Stomach (tissue), 9 donors: ENCODE data around the gene MRC1. TPM values are rescaled to one million over a fixed set of nuclear protein-coding genes. Genes with fewer than 3 reads are reported as not detected.
A peak's percentile ranks its signal among the peaks of the same experiment; 100 is the strongest.

Experiments used
- DNase-seq, 2 donors: peaks; one replicate each; pipeline versions ENCODE4 v3.0.0 to v3.0.0-alpha.2; 2013 to 2019
- H3K27ac ChIP-seq, 5 donors: fragments of 200-600 bp in 4 of 5; sonication (generic) in 4 of 5; one replicate each; pipeline ENCODE4 v1.5.1; 2013 to 2019; ENCODE audit warnings: mild to moderate bottlenecking in 1 of 5, moderate library complexity in 1 of 5
- H3K27me3 ChIP-seq, 3 donors: fragments of 200-600 bp; sonication (generic); one replicate each; pipeline ENCODE4 v1.5.1; 2017 to 2019; ENCODE audit warnings: mixed run types in 1 of 3
- H3K36me3 ChIP-seq, 4 donors: fragments of 200-600 bp; sonication (generic); 1 replicate in 3 of 4; 2 replicates in 1 of 4; pipeline ENCODE4 v1.5.1; 2016 to 2019
- H3K4me1 ChIP-seq, 4 donors: fragments of 200-600 bp; sonication (generic); one replicate each; pipeline ENCODE4 v1.5.1; 2016 to 2019
- H3K4me3 ChIP-seq, 4 donors: fragments of 200-600 bp; sonication (generic) in 3 of 4; one replicate each; pipeline ENCODE4 v1.5.1; 2016 to 2019; ENCODE audit warnings: mild to moderate bottlenecking in 1 of 4
- H3K9me3 ChIP-seq, 4 donors: fragments of 200-600 bp; sonication (generic); one replicate each; pipeline ENCODE4 v1.5.1; 2016 to 2019
- EP300 ChIP-seq: sonication (generic); formaldehyde crosslinking; IDR thresholded peaks from one replicate; pipeline ENCODE4 v1.6.1; 2017; ENCODE audit warnings: antibody characterized with exemption
- POLR2A ChIP-seq, 4 donors: fragments of 450-650 bp; IDR thresholded peaks; one replicate each; pipeline ENCODE4 v1.6.1; 2016; ENCODE audit warnings: antibody characterized with exemption in 4 of 4, control low read depth in 2 of 4, mild to moderate bottlenecking in 1 of 4, moderate library complexity in 1 of 4
- POLR2AphosphoS5 ChIP-seq, 3 donors: sonication (generic); formaldehyde crosslinking; IDR thresholded peaks; one replicate each; pipeline ENCODE4 v1.6.1; 2016; ENCODE audit warnings: antibody characterized with exemption in 3 of 3
- WGBS, 5 donors: extraction: QIAGEN DNeasy Blood & Tissue Kit in 3 of 5; methylation state at CpG; one replicate each; pipeline versions ENCODE4 v1.1.5 to v1.1.7; 2013 to 2018; 5-methylcytosine and 5-hydroxymethylcytosine counted together
- intact Hi-C: fragments of 100-400 bp; cut with DNase I; formaldehyde crosslinking; loops from one replicate; pipeline ENCODE4 v1.15.1; 2023; ENCODE audit warnings: low total_unique reads
- polyA plus RNA-seq, 3 donors: library from polyadenylated mRNA; stranded (reverse); fragments of 200-250 nt; gene quantifications; one replicate each; pipeline ENCODE4 v1.2.3, GENCODE V29; 2013
- total RNA-seq, 5 donors: library from RNA; depleted of rRNA; stranded (reverse); fragments of >200 nt; gene quantifications; one replicate each; pipeline versions ENCODE4 v1.1.0 to v1.2.3, GENCODE V29; 2014 to 2016
- TF ChIP-seq, protein P1 (sequence below), 7 experiments: fragments of 450-650 bp in 4 of 7; fragments of 200-600 bp in 3 of 7; sonication (generic) in 3 of 7; IDR thresholded peaks; one replicate each; pipeline ENCODE4 v1.5.1; 2016 to 2019; ENCODE audit warnings: antibody characterized with exemption in 7 of 7, control low read depth in 2 of 7, mild to moderate bottlenecking in 1 of 7
- donor health status: healthy with polysubstance abuse.
- donor health status: Bipolar disorder and iron deficiency.
- donor health status: healthy.

MRC1 gene
- total and polyA plus RNA-seq, 8 donors, result 1.9 to 50.3 (median 7.5) TPM

DNA sequence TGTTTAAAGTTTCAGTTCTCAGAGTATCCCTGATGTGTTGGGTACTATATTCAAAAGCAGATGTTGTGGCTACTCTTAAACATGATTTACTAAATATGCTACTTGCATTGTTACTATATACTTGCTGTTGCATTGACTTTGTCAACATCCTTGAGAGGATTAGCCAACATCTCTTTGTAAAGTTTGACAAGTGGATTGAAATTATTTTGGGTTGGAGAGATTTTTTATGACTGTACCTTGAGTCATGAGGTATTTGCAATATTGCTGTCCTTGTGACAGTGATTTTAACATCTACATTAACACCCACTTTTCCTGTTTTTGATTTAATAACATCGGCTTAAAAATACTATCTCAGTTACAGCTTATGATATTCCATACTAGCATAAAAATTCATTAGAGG, 31.9 kb downstream of the MRC1 start:
- WGBS, 5 donors, result 85 to 96% (median 95%) methylated on average over 1 of the region's 1 CpG
- DNase-seq, result no peak

DNA sequence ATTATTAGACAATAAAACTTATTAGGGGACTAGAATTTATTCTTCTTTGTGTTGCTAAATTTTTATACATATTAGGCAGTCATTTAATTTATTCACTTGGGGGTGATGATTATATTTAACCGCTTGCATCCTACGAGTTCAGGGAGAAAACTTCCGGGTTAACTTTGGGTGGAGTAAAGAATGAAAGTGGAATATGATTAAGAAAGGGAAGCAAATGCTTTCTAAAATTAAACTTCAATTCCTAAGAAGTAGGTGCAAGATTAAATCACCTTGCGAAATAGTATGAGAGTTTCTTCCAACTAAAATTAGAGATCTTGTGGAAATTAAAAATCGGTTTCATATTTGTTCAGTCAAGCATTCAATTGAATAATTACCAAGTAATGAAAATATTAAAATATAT, 33.5 kb downstream of the MRC1 start:
- intact Hi-C loops, result no loop called here
- peaks cover 0 to 4% (median under 1%) of the 10 kb centered on the region in 4 donors for H3K4me1 ChIP-seq
- no peaks in the 10 kb centered on the region for H3K9me3 ChIP-seq
- no peak for DNase-seq
- WGBS, 5 donors, result 66 to 82% (median 79%) methylated on average over 5 of the region's 5 CpGs
- no peak overlapping the region for H3K4me3 ChIP-seq
- no peaks in the 10 kb centered on the region for H3K36me3 ChIP-seq
- TF ChIP-seq EP300 (no peak), POLR2A (IDR thresholded peaks at IDR 0.05) (no peak), POLR2AphosphoS5 (IDR thresholded peaks at IDR 0.05) (no peak)
- TF ChIP-seq, protein P1, sequence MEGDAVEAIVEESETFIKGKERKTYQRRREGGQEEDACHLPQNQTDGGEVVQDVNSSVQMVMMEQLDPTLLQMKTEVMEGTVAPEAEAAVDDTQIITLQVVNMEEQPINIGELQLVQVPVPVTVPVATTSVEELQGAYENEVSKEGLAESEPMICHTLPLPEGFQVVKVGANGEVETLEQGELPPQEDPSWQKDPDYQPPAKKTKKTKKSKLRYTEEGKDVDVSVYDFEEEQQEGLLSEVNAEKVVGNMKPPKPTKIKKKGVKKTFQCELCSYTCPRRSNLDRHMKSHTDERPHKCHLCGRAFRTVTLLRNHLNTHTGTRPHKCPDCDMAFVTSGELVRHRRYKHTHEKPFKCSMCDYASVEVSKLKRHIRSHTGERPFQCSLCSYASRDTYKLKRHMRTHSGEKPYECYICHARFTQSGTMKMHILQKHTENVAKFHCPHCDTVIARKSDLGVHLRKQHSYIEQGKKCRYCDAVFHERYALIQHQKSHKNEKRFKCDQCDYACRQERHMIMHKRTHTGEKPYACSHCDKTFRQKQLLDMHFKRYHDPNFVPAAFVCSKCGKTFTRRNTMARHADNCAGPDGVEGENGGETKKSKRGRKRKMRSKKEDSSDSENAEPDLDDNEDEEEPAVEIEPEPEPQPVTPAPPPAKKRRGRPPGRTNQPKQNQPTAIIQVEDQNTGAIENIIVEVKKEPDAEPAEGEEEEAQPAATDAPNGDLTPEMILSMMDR (IDR thresholded peaks at IDR 0.05), result no peak
- H3K27ac ChIP-seq, result no peak overlapping the region
- no peaks in the 10 kb centered on the region for H3K27me3 ChIP-seq

More for the DNA sequence above, 31.9 kb downstream of the MRC1 start:
- Histone ChIP-seq H3K4me3 (no peak overlapping the region), H3K4me1 (peaks cover 5 to 20% (median 11%) of the 10 kb centered on the region in 4 donors), H3K27me3 (no peaks in the 10 kb centered on the region), H3K27ac (no peak overlapping the region), H3K9me3 (no peaks in the 10 kb centered on the region), H3K36me3 (no peaks in the 10 kb centered on the region)
- intact Hi-C loops, result no loop called here
- TF ChIP-seq POLR2AphosphoS5 (IDR thresholded peaks at IDR 0.05), result no peak

DNA sequence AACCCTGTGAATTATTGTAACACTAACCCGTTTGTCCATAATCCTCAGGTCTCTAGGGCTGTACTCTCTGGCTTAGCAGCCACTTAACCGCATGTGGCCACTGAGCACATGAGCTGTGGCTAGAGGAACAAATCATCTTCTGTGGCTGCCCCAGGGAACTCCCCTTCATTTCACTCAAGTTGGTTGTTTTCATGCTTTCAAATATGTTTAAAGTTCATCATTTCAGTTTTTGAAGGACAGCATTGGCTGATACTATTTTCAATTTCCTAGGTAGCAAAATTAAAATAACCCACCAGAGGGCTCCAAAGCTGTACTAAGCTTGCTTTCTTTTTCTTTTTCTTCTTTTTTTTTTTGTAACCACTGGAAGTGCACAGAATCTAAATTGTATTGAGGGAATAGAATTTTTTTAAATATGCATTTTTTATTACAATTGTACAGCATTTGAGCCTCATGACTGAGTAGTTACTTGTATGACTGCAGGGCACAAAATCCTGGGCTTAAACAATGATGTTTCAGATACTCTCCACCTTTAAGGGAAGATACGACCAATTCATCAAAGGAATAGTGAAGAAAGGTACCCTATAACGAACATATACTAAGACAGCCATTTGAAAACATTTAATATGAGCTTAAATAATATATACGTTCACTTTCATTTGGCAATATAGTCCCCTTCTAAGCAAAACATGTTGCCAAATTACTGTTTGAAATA, 38.6 kb downstream of the MRC1 start:
- TF ChIP-seq, protein P1 (IDR thresholded peaks at IDR 0.05), result peak in 3 of 7 experiments; percentile 24 to 27 (median 26)
- no peak for TF ChIP-seq POLR2A (IDR thresholded peaks at IDR 0.05)
- DNase-seq, result peak in 1 of 2 donors; percentile 50
- intact Hi-C loops, result no loop called here
- Histone ChIP-seq H3K9me3 (no peaks in the 10 kb centered on the region), H3K36me3 (no peaks in the 10 kb centered on the region), H3K27ac (no peak overlapping the region), H3K27me3 (no peaks in the 10 kb centered on the region), H3K4me3 (no peak overlapping the region), H3K4me1 (no peaks in the 10 kb centered on the region)
- 56 to 65% (median 58%) methylated on average over 5 of the region's 5 CpGs for WGBS, 5 donors

DNA sequence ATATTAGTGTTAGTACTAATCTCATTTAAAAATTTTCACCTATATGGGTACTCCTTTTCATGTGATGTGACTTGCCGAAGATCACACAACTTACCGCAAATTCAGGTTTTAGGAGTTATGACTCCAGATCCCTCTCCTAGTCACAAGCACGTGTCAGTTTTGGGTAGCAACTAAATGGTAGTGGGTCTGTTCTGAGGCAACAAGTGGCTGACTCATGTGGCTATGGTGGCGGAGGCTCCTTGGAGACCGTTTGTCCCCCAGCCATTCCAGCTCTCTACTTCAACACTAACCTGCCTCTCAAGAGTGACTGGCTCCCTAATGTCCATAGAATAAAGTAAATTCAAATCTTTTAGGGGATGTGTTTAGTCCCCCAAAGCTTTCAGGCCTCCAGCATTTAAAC, 39.5 kb downstream of the MRC1 start:
- no peaks in the 10 kb centered on the region for H3K27me3 ChIP-seq
- H3K36me3 ChIP-seq, result no peaks in the 10 kb centered on the region
- no peaks in the 10 kb centered on the region for H3K4me1 ChIP-seq
- intact Hi-C loops, result no loop called here
- H3K4me3 ChIP-seq, result no peak overlapping the region
- H3K27ac ChIP-seq, result no peak overlapping the region
- 81 to 87% (median 86%) methylated on average over 5 of the region's 5 CpGs for WGBS, 5 donors
- H3K9me3 ChIP-seq, result no peaks in the 10 kb centered on the region
- TF ChIP-seq, protein P1 (IDR thresholded peaks at IDR 0.05), result no peak
- TF ChIP-seq POLR2AphosphoS5 (IDR thresholded peaks at IDR 0.05) (no peak), EP300 (no peak), POLR2A (IDR thresholded peaks at IDR 0.05) (no peak)
- no peak for DNase-seq

DNA sequence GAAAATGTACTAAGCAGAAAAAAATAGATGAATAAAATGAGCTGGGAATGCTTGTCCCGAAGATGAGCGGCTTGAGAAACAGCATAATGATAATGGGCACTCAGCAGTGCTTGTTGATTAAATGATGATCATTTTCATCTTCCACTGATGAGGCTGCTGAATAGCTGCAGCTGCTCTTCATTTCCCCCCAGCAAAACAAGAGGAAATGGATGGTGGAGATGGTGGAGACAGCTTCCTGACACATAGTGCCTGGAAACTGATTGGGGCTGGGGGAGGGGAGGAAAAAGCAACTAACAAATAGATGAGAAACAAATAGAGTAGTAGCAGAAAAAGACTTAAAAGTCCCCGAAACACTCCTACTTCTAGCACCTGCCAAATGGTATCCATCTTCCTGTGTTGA, 41.4 kb downstream of the MRC1 start:
- TF ChIP-seq, protein P1 (IDR thresholded peaks at IDR 0.05), result no peak
- no peak for TF ChIP-seq EP300
- TF ChIP-seq POLR2A (IDR thresholded peaks at IDR 0.05), result no peak
- TF ChIP-seq POLR2AphosphoS5 (IDR thresholded peaks at IDR 0.05), result no peak
- no peaks in the 10 kb centered on the region for H3K27me3 ChIP-seq
- H3K36me3 ChIP-seq, result no peaks in the 10 kb centered on the region
- WGBS, 5 donors, result 80 to 92% (median 85%) methylated on average over 3 of the region's 3 CpGs
- DNase-seq, result peak in 1 of 2 donors; percentile 37
- no peak overlapping the region for H3K27ac ChIP-seq
- no peak overlapping the region for H3K4me3 ChIP-seq
- H3K9me3 ChIP-seq, result no peaks in the 10 kb centered on the region
- H3K4me1 ChIP-seq, result no peaks in the 10 kb centered on the region
- intact Hi-C loops, result no loop called here
